ENCODE measurements around the gene MARCHF11.

Gene MARCHF11

DNA sequence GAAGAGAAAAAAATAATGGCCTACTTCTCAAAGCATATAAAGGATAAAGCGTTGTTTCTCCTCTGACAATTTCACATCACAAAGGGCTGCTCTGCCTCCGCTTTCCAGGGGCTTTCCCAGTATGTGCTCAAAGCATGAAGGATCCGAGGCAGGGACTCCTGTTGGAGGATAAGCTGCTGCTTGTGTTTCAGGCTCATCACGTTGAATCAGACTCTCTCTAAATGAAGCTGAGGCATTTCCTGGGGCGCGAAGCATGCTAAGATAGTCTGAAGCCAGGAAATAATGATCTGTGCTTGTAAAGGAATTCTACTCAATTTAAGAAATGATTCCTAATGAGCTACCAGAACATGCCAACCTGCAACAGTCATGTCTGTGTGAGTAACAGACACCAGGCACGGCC lies 97.5 kb downstream of the MARCHF11 start:
- no peak for DNase-seq (ENCODE audit: low read depth)
- TF ChIP-seq, protein P1, sequence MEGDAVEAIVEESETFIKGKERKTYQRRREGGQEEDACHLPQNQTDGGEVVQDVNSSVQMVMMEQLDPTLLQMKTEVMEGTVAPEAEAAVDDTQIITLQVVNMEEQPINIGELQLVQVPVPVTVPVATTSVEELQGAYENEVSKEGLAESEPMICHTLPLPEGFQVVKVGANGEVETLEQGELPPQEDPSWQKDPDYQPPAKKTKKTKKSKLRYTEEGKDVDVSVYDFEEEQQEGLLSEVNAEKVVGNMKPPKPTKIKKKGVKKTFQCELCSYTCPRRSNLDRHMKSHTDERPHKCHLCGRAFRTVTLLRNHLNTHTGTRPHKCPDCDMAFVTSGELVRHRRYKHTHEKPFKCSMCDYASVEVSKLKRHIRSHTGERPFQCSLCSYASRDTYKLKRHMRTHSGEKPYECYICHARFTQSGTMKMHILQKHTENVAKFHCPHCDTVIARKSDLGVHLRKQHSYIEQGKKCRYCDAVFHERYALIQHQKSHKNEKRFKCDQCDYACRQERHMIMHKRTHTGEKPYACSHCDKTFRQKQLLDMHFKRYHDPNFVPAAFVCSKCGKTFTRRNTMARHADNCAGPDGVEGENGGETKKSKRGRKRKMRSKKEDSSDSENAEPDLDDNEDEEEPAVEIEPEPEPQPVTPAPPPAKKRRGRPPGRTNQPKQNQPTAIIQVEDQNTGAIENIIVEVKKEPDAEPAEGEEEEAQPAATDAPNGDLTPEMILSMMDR (IDR thresholded peaks at IDR 0.05; ENCODE audit: control insufficient read depth, extremely low read depth, insufficient read depth) = no peak
- no peak overlapping the region for H3K4me3 ChIP-seq (ENCODE audit: low read depth, low read length)

DNA sequence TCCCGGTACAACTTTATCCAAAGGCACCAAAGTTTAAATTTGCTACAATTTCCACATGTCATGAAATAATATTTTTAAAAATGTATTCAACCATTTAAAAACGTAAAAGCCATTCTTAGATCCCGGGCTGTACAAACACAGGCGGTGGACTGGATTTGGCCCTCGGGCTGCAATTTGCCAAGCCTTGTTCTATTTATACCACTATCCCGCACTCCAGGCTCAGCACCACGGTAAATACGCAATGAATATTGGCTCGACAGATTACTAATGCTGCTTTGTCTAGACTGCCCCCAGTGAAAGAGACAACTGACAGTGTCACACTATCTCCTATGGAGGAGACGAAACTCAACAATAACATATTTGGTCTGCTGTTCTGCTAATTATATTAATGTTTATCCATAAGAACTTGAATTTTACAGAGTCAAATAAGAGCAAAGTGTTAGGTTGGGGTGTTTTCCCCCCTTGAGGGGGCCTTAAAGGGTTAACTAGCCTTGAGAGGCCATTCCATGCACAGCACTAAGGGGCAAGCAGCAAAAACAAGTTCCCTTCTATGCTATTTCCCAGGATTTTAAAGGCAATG lies 98.1 kb downstream of the MARCHF11 start:
- DNase-seq (ENCODE audit: low read depth) = no peak
- H3K4me3 ChIP-seq (ENCODE audit: low read depth, low read length) = no peak overlapping the region
- TF ChIP-seq, protein P1 (IDR thresholded peaks at IDR 0.05; ENCODE audit: control insufficient read depth, extremely low read depth, insufficient read depth) = no peak

- no peak overlapping the region for H3K4me3 ChIP-seq (ENCODE audit: low read depth, low read length)
- TF ChIP-seq, protein P1 (IDR thresholded peaks at IDR 0.05; ENCODE audit: control insufficient read depth, extremely low read depth, insufficient read depth) = no peak
- DNase-seq (ENCODE audit: low read depth) = no peak
Observed at GRCh38 chr5:16076657-16077056, 102.9 kb downstream of the MARCHF11 start.

DNA sequence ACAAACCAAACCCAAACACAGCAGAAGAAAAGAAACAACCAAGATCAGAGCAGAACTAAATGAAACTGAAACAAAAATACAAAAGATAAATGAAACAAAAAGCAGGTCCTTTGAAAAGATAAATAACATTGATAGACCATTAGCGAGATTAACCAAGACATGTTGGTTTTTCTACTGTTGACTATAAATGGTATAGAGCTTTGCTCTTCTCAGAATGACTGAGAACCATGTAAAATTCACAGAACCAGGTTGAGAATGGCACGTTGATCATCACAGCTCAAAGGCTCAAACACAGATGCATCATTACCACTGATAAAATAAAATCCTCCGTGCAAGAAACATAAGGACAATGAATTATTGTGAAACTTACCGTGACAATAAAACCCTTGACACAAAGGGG lies 105.2 kb downstream of the MARCHF11 start:
- no peak overlapping the region for H3K4me3 ChIP-seq (ENCODE audit: low read depth, low read length)
- DNase-seq (ENCODE audit: low read depth) = no peak
- TF ChIP-seq, protein P1 (IDR thresholded peaks at IDR 0.05; ENCODE audit: control insufficient read depth, extremely low read depth, insufficient read depth) = no peak

GRCh38 chr5:16072616-16073015 lies 107.0 kb downstream of the MARCHF11 start:
- no peak overlapping the region for H3K4me3 ChIP-seq (ENCODE audit: low read depth, low read length)
- DNase-seq (ENCODE audit: low read depth) = no peak
- TF ChIP-seq, protein P1 (IDR thresholded peaks at IDR 0.05; ENCODE audit: control insufficient read depth, extremely low read depth, insufficient read depth) = no peak

DNA sequence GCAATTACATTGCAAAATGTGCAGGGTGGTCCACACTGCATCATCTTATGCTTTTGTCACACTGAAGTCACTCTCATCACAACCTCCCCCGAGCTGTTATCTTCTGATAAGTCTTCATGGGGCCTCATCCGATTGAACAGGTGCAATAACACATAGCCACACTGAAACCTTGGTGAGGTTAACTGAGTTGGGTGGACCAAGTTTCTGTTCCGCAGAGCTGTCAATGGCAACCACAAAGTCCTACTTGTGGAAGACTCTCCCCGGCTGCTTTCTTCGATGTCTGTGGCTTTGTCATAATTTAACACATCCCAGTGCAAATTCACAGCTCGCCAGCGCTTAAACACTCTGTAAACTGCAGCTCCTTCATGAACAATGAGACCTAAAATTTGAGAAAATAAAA lies 112.2 kb downstream of the MARCHF11 start:
- TF ChIP-seq, protein P1 (IDR thresholded peaks at IDR 0.05; ENCODE audit: control insufficient read depth, extremely low read depth, insufficient read depth) = no peak
- H3K4me3 ChIP-seq (ENCODE audit: low read depth, low read length) = no peak overlapping the region
- DNase-seq (ENCODE audit: low read depth) = no peak

- TF ChIP-seq, protein P1 (IDR thresholded peaks at IDR 0.05; ENCODE audit: control insufficient read depth, extremely low read depth, insufficient read depth) = no peak
- no peak for DNase-seq (ENCODE audit: low read depth)
- H3K4me3 ChIP-seq (ENCODE audit: low read depth, low read length) = no peak overlapping the region
Observed at GRCh38 chr5:16066810-16067209, 112.8 kb downstream of the MARCHF11 start.
